ENCODE data around the gene MVK.
"Not testable (repeated sequence)": the region's sequence is repeated elsewhere in the genome, so short reads cannot be mapped to it uniquely, and the experiment has no call there.

Gene MVK

DNA sequence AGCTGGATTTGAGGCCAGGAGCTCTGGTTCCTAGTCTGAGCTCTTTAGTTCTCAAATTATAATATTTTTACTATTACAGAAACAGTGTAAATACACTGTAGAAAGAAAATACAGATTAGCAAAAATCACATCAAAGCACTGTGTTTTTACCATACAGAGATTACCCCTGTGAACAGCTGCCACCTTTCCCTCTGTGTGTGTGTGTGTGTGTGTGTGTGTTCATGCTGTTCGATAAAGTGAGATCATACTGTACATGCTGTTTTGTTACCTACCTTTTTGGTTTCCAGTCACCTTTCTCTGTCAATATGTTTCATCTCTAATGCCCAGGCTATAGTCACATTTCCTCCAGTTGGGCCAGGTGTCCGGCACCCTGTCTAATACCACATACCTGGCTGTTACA, 26.9 kb downstream of the MVK start:
- TF ChIP-seq CTCF (conservative IDR thresholded peaks at IDR 0.05; ENCODE audit: control insufficient read depth, insufficient read depth, low read depth, low read length), result no peak
- DNase-seq (ENCODE audit: low read depth), result no peak
- no peak overlapping the region for H3K4me3 ChIP-seq (ENCODE audit: control insufficient read depth, low read depth, low read length)

DNA sequence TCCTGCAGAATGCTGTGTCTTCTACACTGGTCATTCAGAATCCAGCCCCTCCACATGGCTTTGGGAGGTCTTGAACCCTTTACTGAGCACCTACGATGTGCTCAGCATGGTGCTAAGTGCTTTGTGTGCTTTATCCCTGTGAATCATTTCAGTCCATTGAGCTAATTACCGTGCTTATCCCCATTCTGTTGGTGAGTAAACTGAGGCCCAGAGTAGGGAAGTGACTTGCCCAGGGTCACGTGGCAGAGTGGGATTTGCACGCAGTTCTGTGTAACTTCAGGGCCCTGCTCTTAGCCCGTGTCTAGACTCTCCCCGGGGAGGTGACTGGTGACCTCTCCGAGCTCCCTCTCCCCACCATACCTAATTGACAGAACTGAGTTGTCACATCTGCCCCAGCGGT, 27.4 kb downstream of the MVK start:
- TF ChIP-seq CTCF (conservative IDR thresholded peaks at IDR 0.05; ENCODE audit: control insufficient read depth, insufficient read depth, low read depth, low read length), result no peak
- H3K4me3 ChIP-seq (ENCODE audit: control insufficient read depth, low read depth, low read length), result no peak overlapping the region
- no peak for DNase-seq (ENCODE audit: low read depth)

DNA sequence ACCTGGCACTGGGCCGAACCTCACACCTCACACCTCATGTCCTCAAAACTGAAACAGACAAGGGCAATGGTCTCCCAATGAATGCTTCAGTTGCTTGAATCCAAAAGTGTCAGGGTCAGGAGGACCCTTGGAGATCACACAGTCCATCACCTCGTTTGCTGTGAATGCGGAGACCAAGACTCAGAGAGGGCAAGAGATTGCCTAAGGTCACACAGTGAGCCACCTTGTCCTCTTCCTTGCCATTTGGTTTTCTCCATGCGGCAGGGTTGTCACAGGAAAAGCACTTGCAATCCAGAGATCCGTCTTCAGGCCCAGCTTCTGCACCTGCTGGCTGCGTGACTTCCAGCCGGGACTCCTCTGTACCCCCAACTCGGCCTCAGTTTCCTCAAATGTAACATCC, 28.0 kb downstream of the MVK start:
- no peak for TF ChIP-seq CTCF (conservative IDR thresholded peaks at IDR 0.05; ENCODE audit: control insufficient read depth, insufficient read depth, low read depth, low read length)
- no peak for DNase-seq (ENCODE audit: low read depth)
- no peak overlapping the region for H3K4me3 ChIP-seq (ENCODE audit: control insufficient read depth, low read depth, low read length)

GRCh38 chr12:109602132-109602531, 28.5 kb downstream of the MVK start:
- not testable (repeated sequence) for DNase-seq (ENCODE audit: low read depth); H3K4me3 ChIP-seq (ENCODE audit: control insufficient read depth, low read depth, low read length)

GRCh38 chr12:109604132-109604585, 30.6 kb downstream of the MVK start:
- H3K4me3 ChIP-seq (ENCODE audit: control insufficient read depth, low read depth, low read length), result no peak overlapping the region
- DNase-seq (ENCODE audit: low read depth), result no peak
- no peak for TF ChIP-seq CTCF (conservative IDR thresholded peaks at IDR 0.05; ENCODE audit: control insufficient read depth, insufficient read depth, low read depth, low read length)

- no peak overlapping the region for H3K4me3 ChIP-seq (ENCODE audit: control insufficient read depth, low read depth, low read length)
- TF ChIP-seq CTCF (conservative IDR thresholded peaks at IDR 0.05; ENCODE audit: control insufficient read depth, insufficient read depth, low read depth, low read length), result no peak
- DNase-seq (ENCODE audit: low read depth), result no peak
These were observed 31.4 kb downstream of the MVK start for GRCh38 chr12:109605016-109605415.

DNA sequence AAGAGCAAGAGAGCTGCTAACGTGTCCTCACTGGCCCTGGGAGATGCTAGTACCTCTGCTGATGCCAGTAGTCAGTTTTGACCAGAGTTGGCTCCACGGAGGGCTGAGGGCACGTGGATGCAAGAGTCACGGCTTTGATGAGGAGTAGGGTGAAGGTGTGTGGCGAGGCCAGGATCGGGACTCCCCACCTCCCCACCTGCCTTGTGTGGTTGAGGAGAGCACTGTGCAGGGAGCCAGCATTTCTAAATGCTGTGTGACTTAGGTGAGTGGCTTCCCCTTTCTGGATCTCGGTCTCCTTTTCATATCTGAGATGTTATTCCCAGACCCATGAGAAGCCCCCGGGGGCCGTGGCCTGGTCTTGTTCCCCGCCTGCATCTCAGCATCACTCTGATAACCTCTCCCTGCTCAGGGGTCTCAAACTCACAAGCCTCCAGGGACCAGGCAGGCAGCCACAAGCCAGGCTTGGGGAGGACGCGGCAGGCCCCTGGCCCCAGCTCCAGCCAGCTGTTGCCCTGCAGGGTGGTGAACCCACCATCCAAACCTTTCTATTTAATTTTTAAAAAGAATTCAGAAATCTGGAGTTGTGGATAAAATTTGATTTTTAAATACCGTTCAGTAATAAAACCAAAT, 32.1 kb downstream of the MVK start:
- H3K4me3 ChIP-seq (ENCODE audit: control insufficient read depth, low read depth, low read length), result no peak overlapping the region
- TF ChIP-seq CTCF (conservative IDR thresholded peaks at IDR 0.05; ENCODE audit: control insufficient read depth, insufficient read depth, low read depth, low read length), result no peak
- no peak for DNase-seq (ENCODE audit: low read depth)
